OCI-M2 (cell line): ENCODE results near the gene ST6GAL1.
"Not testable (repeated sequence)": the region's sequence is repeated elsewhere in the genome, so short reads cannot be mapped to it uniquely, and the experiment has no call there.

Experiments
- DNase-seq: peaks from one replicate; lab custom pipeline; 2025; ENCODE audit not compliant: unreplicated experiment; lab: John Stamatoyannopoulos, UW

The ST6GAL1 gene

GRCh38 chr3:187042346-187042745 lies 112.0 kb downstream of the ST6GAL1 start:
- DNase-seq: no peak

GRCh38 chr3:187042874-187043458 lies 112.6 kb downstream of the ST6GAL1 start:
- no peak for DNase-seq

- DNase-seq: no peak
Measured at GRCh38 chr3:187044206-187044605, 113.9 kb downstream of the ST6GAL1 start.

DNA sequence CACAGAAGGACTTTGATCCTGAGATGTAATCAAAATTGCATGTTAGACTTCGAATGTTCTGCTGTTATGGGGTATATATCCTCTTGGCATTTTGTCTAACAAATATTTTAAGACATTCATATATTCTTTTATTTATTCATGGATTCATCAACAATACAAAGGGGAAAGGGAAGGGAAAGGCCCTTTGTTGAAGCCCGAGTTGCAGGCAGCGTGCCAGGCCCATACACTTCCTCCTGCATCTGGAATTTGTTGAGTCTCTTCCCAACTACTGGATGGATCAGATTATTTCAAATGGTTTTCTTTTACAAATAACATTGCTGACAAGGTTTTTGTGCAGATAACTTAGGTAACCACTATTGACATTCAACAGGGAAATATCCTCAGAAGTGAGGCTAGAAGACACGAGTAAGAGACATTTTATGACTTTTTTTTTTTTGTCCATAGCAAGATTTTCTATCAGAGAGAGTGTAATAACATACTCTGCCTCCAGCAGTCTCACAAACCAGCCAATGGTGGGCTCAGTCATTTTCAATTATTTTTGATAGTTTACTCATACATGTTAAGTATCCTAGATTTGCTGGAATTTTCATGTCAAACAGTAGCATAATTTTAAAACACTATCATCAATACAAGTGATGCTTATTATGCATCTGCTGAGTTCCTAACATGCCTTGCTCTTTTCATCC lies 114.7 kb downstream of the ST6GAL1 start:
- no peak for DNase-seq

GRCh38 chr3:187046033-187046432 lies 115.7 kb downstream of the ST6GAL1 start:
- DNase-seq: no peak

DNA sequence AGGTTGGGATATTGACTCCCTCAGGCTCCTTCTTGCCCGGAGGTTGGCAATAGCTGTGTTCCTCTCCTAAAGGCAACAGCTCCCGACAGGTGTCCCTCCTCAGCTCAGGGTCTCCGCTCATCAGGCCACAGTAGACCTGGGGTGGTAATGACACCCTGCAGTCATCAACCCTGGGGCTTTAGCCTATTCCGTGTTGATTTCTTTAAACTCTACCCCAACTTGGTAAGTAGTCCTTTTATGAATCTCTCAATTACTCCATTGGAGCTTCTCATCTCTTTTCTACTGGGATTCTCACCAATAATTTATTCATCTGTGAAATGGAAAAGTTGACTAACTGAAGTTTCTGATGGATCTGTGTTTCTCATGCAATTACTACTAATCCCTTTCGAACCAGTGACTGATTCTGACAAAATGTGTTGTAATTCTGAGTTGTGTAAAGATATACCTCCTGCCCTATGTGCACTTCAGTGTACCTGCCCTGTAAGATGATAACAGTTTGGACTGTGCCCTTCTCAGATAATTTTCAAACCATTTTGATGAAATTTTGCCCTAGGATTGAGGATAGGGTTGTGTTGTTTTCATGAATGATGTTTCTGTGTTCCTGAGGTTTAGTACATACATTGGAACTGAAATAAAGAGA lies 119.3 kb downstream of the ST6GAL1 start:
- no peak for DNase-seq

DNA sequence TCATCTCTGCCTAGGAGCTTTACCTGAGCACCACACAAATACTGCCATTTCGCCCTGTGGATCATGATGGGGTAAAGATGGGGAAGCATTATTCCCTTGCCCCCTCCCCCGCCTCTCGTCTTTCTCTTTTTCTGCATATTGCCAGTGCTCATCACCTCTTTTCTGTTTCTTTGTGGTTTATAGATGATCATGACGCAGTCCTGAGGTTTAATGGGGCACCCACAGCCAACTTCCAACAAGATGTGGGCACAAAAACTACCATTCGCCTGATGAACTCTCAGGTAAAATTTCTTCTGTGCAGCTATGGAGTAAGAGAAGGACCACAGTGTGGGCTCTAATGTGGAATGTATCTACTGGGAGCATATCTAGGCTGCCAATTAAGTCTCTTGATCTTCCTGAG lies 120.7 kb downstream of the ST6GAL1 start:
- no peak for DNase-seq

GRCh38 chr3:187051724-187052366 lies 121.5 kb downstream of the ST6GAL1 start:
- DNase-seq: no peak

DNA sequence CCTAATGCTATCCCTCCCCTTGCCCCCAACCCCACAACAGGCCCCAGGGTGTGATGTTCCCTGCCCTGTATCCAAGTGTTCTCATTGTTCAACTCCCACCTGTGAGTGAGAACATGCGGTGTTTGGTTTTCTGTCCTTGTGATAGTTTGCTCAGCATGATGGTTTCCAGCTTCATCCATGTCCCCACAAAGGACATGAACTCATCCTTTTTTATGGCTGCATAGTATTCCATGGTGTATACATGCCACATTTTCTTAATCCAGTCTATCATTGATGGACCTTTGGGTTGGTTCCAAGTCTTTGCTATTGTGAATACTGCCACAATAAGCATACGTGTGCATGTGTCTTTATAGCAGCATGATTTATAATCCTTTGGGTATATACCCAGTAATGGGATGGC lies 122.1 kb downstream of the ST6GAL1 start:
- not testable (repeated sequence) for DNase-seq

DNA sequence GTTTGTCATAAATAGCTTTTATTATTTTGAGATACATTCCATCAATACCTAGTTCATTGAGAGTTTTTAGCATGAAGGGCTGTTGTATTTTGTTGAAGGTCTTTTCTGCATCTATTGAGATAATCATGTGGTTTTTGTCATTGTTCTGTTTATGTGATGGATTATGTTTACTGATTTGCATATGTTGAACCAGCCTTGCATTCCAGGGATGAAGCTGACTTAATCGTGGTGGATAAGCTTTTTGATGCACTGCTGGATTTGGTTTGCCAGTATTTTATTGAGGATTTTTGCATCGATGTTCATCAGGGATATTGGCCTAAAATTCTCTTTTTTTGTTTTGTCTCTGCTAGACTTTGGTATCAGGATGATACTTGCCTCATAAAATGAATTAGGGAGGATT lies 124.1 kb downstream of the ST6GAL1 start:
- DNase-seq: not testable (repeated sequence)

GRCh38 chr3:187057803-187058202 lies 127.5 kb downstream of the ST6GAL1 start:
- not testable (repeated sequence) for DNase-seq

- DNase-seq: no peak
Measured at GRCh38 chr3:187061748-187062147, 131.4 kb downstream of the ST6GAL1 start.

- no peak for DNase-seq
Measured at GRCh38 chr3:187062526-187063177, 132.3 kb downstream of the ST6GAL1 start.

GRCh38 chr3:187063286-187064121 lies 133.2 kb downstream of the ST6GAL1 start:
- DNase-seq: no peak

- no peak for DNase-seq
Measured at GRCh38 chr3:187064210-187065115, 134.1 kb downstream of the ST6GAL1 start.

DNA sequence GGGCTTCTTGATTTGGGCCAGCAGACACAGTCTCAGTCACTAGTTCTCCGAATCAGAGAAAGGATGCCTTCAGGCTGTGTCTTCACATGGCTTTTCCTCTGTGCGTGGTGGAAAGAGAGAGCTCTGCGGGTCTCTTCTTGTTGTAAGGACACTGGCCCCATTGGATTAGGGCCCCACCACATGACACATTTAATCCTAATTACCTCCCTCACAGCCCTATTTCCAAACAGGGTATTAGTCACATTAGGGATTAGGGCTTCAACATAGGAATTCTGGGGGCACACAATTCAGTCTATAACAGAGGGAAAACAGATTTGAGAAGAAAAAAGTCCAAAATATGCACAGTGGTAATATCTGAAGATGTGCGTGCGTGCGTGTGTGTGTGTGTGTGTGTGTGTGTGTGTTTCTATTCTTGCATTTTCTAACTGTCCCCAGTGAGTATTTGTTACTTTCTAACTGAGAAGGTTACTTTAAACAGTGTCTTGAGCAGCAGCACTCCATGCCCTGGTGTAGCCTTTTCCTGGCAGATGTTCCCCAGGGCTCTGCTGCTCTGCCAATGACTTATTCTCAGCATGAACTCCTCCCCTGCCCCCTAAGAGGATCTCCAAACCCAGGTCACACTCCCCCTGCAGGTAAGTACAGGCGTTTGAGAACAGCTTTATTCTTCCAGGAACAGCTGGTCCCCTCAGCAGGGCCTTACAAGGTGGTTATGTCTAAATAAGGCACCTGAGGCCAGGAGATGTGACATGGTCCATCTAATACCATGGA lies 136.1 kb downstream of the ST6GAL1 start:
- no peak for DNase-seq

DNA sequence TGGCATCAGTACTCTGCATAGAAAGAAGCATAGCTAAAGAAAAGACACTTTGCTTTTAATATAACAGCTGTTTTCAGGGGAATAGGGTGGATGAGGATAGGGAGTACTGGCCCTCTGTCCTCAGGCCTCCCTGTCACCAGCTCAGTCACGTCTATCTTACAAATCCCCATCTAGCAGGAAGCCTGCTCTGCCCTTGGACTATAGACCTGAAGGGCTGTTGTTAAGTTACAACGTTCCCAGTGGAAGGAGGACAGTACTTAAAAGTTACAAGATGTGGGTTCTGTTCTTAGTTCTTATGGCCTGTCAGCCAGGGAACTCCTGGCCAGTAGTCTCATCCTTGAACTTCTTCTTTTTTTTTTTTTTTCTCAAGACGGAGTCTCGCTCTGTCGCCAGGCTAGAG lies 138.5 kb downstream of the ST6GAL1 start:
- DNase-seq: no peak

DNA sequence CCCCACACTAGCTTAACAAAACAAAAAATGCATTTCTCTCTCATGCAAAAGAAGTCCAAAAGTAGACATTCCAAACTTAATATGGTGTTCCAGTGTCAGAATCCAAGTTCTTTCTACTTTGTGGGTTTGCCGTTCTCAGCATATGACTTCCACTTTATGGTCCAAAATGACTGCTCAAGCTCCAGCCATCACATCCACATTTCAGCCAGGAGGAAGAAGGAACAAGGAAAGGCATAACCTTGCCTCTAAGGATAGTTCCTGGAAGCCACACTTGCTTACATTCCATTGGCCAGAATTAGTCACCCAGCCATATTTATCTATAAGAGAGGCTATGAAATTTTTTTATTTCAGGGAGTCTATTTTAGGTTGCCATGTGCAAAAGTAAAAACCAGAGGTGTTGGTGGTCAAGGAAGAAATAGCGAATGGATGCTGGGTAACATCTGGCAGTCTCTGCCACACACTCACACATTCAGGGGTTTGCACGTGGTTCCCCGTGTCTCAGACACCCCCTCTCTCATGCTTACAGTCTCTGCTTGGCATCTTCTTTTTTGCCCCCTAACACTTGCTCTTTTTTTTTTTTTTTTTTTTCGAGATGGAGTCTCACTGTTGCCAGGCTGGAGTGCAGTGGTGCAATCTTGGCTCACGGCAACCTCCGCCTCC lies 139.7 kb downstream of the ST6GAL1 start:
- no peak for DNase-seq
